ENCODE data around the gene VSIG10L. TPM values are rescaled to one million over a fixed set of nuclear protein-coding genes. Genes with fewer than 3 reads are reported as not detected.

Gene VSIG10L
- total RNA-seq, 1 donor from 2014 or later, result under 0.01 TPM

- DNase-seq (ENCODE audit: low read depth in 2 of 2), result peak; percentile 74 to 86
Measured at GRCh38 chr19:51338563-51339312, 3.2 kb downstream of the VSIG10L start.

GRCh38 chr19:51337861-51338562 lies 3.9 kb downstream of the VSIG10L start:
- DNase-seq (ENCODE audit: low read depth in 2 of 2), result no peak

- DNase-seq (ENCODE audit: low read depth in 2 of 2), result no peak
Measured at GRCh38 chr19:51337141-51337860, 4.6 kb downstream of the VSIG10L start.

- peak in 1 of 2 donors; percentile 28 for DNase-seq (ENCODE audit: low read depth in 2 of 2)
Measured at GRCh38 chr19:51333836-51334460, 8.0 kb downstream of the VSIG10L start.

GRCh38 chr19:51331716-51332115 lies 10.2 kb downstream of the VSIG10L start:
- no peak for DNase-seq (ENCODE audit: low read depth in 2 of 2)

GRCh38 chr19:51331193-51331592 lies 10.7 kb downstream of the VSIG10L start:
- no peak for DNase-seq (ENCODE audit: low read depth in 2 of 2)

- no peak for DNase-seq (ENCODE audit: low read depth in 2 of 2)
Measured at GRCh38 chr19:51330366-51330765, 11.6 kb downstream of the VSIG10L start.

- DNase-seq (ENCODE audit: low read depth in 2 of 2), result no peak
Measured at GRCh38 chr19:51329411-51329810, 12.5 kb downstream of the VSIG10L start.

- DNase-seq (ENCODE audit: low read depth in 2 of 2), result peak; percentile 48 to 59
Measured at GRCh38 chr19:51327066-51328001, 14.6 kb downstream of the VSIG10L start.

GRCh38 chr19:51326216-51327065 lies 15.5 kb downstream of the VSIG10L start:
- DNase-seq (ENCODE audit: low read depth in 2 of 2), result no peak

- DNase-seq (ENCODE audit: low read depth in 2 of 2), result no peak
Measured at GRCh38 chr19:51325161-51325976, 16.6 kb downstream of the VSIG10L start.

- DNase-seq (ENCODE audit: low read depth in 2 of 2), result no peak
Measured at GRCh38 chr19:51324167-51324481, 17.8 kb downstream of the VSIG10L start.

GRCh38 chr19:51323481-51324166 lies 18.3 kb downstream of the VSIG10L start:
- no peak for DNase-seq (ENCODE audit: low read depth in 2 of 2)

- DNase-seq (ENCODE audit: low read depth in 2 of 2), result no peak
Measured at GRCh38 chr19:51321799-51322198, 20.1 kb downstream of the VSIG10L start.

GRCh38 chr19:51320280-51320657 lies 21.7 kb downstream of the VSIG10L start:
- DNase-seq (ENCODE audit: low read depth in 2 of 2), result no peak

GRCh38 chr19:51319649-51320279 lies 22.2 kb downstream of the VSIG10L start:
- DNase-seq (ENCODE audit: low read depth in 2 of 2), result no peak

GRCh38 chr19:51318687-51319648 lies 23.0 kb downstream of the VSIG10L start:
- DNase-seq (ENCODE audit: low read depth in 2 of 2), result no peak
